ENCODE measurements around the gene SLC37A1.

Gene SLC37A1

DNA sequence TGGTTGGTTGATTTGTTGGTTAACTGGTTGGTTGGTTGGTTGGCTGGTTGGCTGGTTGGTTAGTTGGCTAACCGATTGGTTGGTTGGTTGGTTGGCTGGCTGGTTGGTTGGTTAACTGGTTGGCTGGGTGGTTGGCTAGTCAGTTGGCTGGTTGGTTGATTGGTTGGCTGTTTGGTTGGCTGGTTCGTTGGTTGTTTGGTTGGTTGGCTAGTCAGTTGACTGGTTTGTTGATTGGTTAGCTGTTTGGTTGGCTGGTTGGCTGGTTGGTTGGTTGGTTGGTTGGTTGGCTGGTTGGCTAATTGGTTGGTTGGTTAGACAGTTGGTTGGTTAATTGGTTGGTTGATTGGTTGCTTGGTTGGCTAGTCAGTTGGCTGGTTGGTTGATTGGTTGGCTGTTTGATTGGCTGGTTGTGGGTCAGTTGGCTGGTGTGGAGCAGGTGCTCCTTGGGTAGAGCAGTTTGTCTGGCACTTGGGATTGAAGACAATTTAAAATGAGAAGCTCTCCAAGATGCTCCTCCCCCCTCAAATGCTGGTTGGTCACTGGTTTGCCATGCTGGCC, 24.6 kb upstream of the SLC37A1 start:
- Histone ChIP-seq H3K36me3 (ENCODE audit: control insufficient read depth in 4 of 4, insufficient read depth in 4 of 4, low read length in 3 of 4) (no peaks in the 10 kb centered on the region), H3K9me3 (ENCODE audit: control extremely low read depth in 1 of 5, control insufficient read depth in 4 of 5, insufficient read depth in 2 of 5, low read depth in 1 of 5, low read length in 4 of 5) (no peaks in the 10 kb centered on the region), H3K27me3 (replicated peaks in 2 of 5; ENCODE audit: control insufficient read depth in 4 of 5, insufficient read depth in 5 of 5, low read length in 4 of 5) (no peaks in the 10 kb centered on the region), H3K4me1 (ENCODE audit: control extremely low read depth in 1 of 4, control insufficient read depth in 4 of 4, insufficient read depth in 4 of 4, low read length in 3 of 4) (peaks cover 26 to 80% (median 44%) of the 10 kb centered on the region in 4 experiments), H3K4me3 (ENCODE audit: control insufficient read depth in 1 of 7, extremely low read depth in 1 of 7, insufficient read depth in 4 of 7, low read depth in 2 of 7, low read length in 6 of 7) (no peak overlapping the region), H3K27ac (ENCODE audit: insufficient read depth in 1 of 2, low read depth in 1 of 2, low read length in 2 of 2, poor library complexity in 1 of 2, severe bottlenecking in 2 of 2) (no peak overlapping the region)
- ChIA-PET POLR2A (no interaction called here), CTCF (interaction anchor here (2.4 to 2.5 kb wide), 2 partner anchors 21 to 25 kb away, joined by 12 read pairs; no protein-coding TSS in a partner anchor)
- DNase-seq = no peak
- WGBS (ENCODE audit: insufficient coverage) = no CpG with 5 or more reads among the region's 2 CpGs

DNA sequence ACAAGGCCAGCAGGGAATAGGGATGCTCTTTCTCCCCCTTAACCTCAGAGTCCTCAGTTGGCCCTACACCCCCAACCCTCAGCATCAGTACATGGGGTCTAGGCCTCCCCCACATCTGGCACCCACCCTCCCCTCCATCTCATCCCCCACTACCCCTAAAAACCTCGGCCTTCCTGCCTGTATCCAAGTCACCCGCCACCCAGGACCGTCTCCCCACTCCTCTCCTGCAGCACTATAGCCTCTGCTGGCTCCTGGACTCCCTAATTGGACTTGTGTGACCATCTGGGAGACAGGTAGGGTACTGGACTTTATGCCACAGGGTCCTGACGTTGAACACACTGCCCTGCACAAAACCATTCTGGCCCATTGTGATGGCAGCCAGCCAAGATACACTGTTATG, 23.7 kb upstream of the SLC37A1 start:
- CTCF ChIA-PET = interaction anchor here (1.1 to 2.4 kb wide), 2 partner anchors 22 kb away, joined by 4 to 12 read pairs; no protein-coding TSS in a partner anchor
- Histone ChIP-seq H3K4me3 (ENCODE audit: control insufficient read depth in 1 of 7, extremely low read depth in 1 of 7, insufficient read depth in 4 of 7, low read depth in 2 of 7, low read length in 6 of 7) (no peak overlapping the region), H3K9me3 (ENCODE audit: control extremely low read depth in 1 of 5, control insufficient read depth in 4 of 5, insufficient read depth in 2 of 5, low read depth in 1 of 5, low read length in 4 of 5) (no peaks in the 10 kb centered on the region), H3K4me1 (ENCODE audit: control extremely low read depth in 1 of 4, control insufficient read depth in 4 of 4, insufficient read depth in 4 of 4, low read length in 3 of 4) (peaks cover 19 to 71% (median 42%) of the 10 kb centered on the region in 4 experiments), H3K27ac (ENCODE audit: insufficient read depth in 1 of 2, low read depth in 1 of 2, low read length in 2 of 2, poor library complexity in 1 of 2, severe bottlenecking in 2 of 2) (no peak overlapping the region), H3K36me3 (ENCODE audit: control insufficient read depth in 4 of 4, insufficient read depth in 4 of 4, low read length in 3 of 4) (no peaks in the 10 kb centered on the region), H3K27me3 (replicated peaks in 2 of 5; ENCODE audit: control insufficient read depth in 4 of 5, insufficient read depth in 5 of 5, low read length in 4 of 5) (no peaks in the 10 kb centered on the region)
- no peak for DNase-seq
- WGBS (ENCODE audit: insufficient coverage) = 100% methylated on average over 2 of the region's 4 CpGs
- POLR2A ChIA-PET = no interaction called here

DNA sequence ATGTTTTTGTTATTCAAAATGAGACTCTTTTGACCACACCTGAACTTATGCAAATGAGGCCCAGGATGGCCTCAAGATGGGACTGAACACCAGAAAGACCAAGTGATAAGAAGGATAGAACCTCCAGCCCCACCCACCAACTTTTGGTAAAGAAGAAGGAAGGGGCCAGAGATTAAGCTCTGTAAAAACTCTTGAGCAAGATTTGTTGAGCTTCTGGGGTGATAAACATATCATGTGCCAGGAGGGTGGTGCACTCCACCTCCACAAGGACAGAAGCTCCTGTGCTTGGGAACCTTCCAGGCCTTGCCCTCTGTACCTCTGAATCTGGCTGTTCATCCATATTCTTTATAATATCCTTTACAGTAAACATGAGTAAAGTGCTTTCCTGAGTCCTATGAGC, 22.9 kb upstream of the SLC37A1 start:
- CTCF ChIA-PET = interaction anchor here (1.1 to 2.4 kb wide), 2 partner anchors 22 to 23 kb away, joined by 4 to 12 read pairs; no protein-coding TSS in a partner anchor

DNA sequence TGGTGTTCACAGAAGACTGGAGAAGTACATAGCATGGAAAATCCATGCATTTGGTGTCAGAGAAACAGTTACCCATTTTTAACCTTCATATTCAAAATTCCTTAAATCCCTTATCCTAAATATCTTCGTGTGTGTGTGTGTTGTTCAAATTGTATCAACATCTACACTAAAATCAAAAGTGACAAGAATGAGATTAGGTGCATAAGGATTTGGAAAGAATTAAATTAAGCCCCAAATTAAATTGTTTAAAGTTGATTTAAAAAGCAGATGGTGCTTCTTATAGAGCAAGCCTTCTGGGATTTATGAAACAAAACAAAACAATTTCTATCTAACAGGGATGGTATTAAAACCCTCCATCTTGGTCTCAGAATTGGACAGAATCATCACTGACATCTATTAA, 22.3 kb upstream of the SLC37A1 start:
- Histone ChIP-seq H3K9me3 (ENCODE audit: control extremely low read depth in 1 of 5, control insufficient read depth in 4 of 5, insufficient read depth in 2 of 5, low read depth in 1 of 5, low read length in 4 of 5) (no peaks in the 10 kb centered on the region), H3K27ac (ENCODE audit: insufficient read depth in 1 of 2, low read depth in 1 of 2, low read length in 2 of 2, poor library complexity in 1 of 2, severe bottlenecking in 2 of 2) (no peak overlapping the region), H3K36me3 (ENCODE audit: control insufficient read depth in 4 of 4, insufficient read depth in 4 of 4, low read length in 3 of 4) (no peaks in the 10 kb centered on the region), H3K4me3 (ENCODE audit: control insufficient read depth in 1 of 7, extremely low read depth in 1 of 7, insufficient read depth in 4 of 7, low read depth in 2 of 7, low read length in 6 of 7) (no peak overlapping the region), H3K4me1 (ENCODE audit: control extremely low read depth in 1 of 4, control insufficient read depth in 4 of 4, insufficient read depth in 4 of 4, low read length in 3 of 4) (peaks cover 16 to 68% (median 39%) of the 10 kb centered on the region in 4 experiments), H3K27me3 (replicated peaks in 2 of 5; ENCODE audit: control insufficient read depth in 4 of 5, insufficient read depth in 5 of 5, low read length in 4 of 5) (no peaks in the 10 kb centered on the region)
- DNase-seq = no peak
- POLR2A ChIA-PET = no interaction called here
- CTCF ChIA-PET = interaction anchor here (2.4 kb wide), 1 partner anchor 23 kb away, joined by 12 read pairs; no protein-coding TSS in a partner anchor
- no CpG with 5 or more reads among the region's 1 CpG for WGBS (ENCODE audit: insufficient coverage)

More for the DNA sequence above, 22.9 kb upstream of the SLC37A1 start:
- Histone ChIP-seq H3K9me3 (ENCODE audit: control extremely low read depth in 1 of 5, control insufficient read depth in 4 of 5, insufficient read depth in 2 of 5, low read depth in 1 of 5, low read length in 4 of 5) (no peaks in the 10 kb centered on the region), H3K4me3 (ENCODE audit: control insufficient read depth in 1 of 7, extremely low read depth in 1 of 7, insufficient read depth in 4 of 7, low read depth in 2 of 7, low read length in 6 of 7) (no peak overlapping the region), H3K27ac (ENCODE audit: insufficient read depth in 1 of 2, low read depth in 1 of 2, low read length in 2 of 2, poor library complexity in 1 of 2, severe bottlenecking in 2 of 2) (no peak overlapping the region), H3K27me3 (replicated peaks in 2 of 5; ENCODE audit: control insufficient read depth in 4 of 5, insufficient read depth in 5 of 5, low read length in 4 of 5) (no peaks in the 10 kb centered on the region), H3K36me3 (ENCODE audit: control insufficient read depth in 4 of 4, insufficient read depth in 4 of 4, low read length in 3 of 4) (no peaks in the 10 kb centered on the region), H3K4me1 (ENCODE audit: control extremely low read depth in 1 of 4, control insufficient read depth in 4 of 4, insufficient read depth in 4 of 4, low read length in 3 of 4) (peaks cover 21 to 71% (median 41%) of the 10 kb centered on the region in 4 experiments)
- POLR2A ChIA-PET = no interaction called here
- no peak for DNase-seq

DNA sequence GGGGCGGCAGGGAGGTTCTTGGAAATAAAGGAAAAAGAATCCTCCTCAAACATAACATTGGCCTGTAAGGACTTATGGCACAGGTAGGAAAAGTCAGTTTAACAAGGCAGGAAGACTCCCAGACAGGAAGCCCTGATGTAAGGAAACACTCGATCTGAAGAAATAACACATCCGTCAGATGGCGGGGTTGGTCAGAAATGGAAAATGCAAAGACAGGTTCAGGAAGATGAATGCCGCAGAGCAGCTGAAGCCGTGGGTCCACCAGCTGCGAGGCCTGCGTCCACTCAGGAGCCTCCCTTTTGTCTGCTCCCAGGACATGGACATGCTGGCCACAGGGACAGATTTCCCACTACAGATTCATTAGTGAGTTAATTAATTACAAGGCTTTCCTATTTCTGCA, 21.5 kb upstream of the SLC37A1 start:
- H3K4me1 ChIP-seq (ENCODE audit: control extremely low read depth in 1 of 4, control insufficient read depth in 4 of 4, insufficient read depth in 4 of 4, low read length in 3 of 4) = peaks cover 16 to 68% (median 37%) of the 10 kb centered on the region in 4 experiments
- no peaks in the 10 kb centered on the region for H3K36me3 ChIP-seq (ENCODE audit: control insufficient read depth in 4 of 4, insufficient read depth in 4 of 4, low read length in 3 of 4)
- peak overlapping the region in 1 of 2 experiments; percentile 55 for H3K27ac ChIP-seq (ENCODE audit: insufficient read depth in 1 of 2, low read depth in 1 of 2, low read length in 2 of 2, poor library complexity in 1 of 2, severe bottlenecking in 2 of 2)
- peak overlapping the region in 1 of 7 experiments; percentile 40 for H3K4me3 ChIP-seq (ENCODE audit: control insufficient read depth in 1 of 7, extremely low read depth in 1 of 7, insufficient read depth in 4 of 7, low read depth in 2 of 7, low read length in 6 of 7)
- CTCF ChIA-PET = interaction anchor here (1.3 to 2.2 kb wide), 4 partner anchors 18 to 45 kb away, joined by 5 to 12 read pairs (median 7); no protein-coding TSS in a partner anchor
- H3K9me3 ChIP-seq (ENCODE audit: control extremely low read depth in 1 of 5, control insufficient read depth in 4 of 5, insufficient read depth in 2 of 5, low read depth in 1 of 5, low read length in 4 of 5) = no peaks in the 10 kb centered on the region
- POLR2A ChIA-PET = no interaction called here
- no peaks in the 10 kb centered on the region for H3K27me3 ChIP-seq (replicated peaks in 2 of 5; ENCODE audit: control insufficient read depth in 4 of 5, insufficient read depth in 5 of 5, low read length in 4 of 5)
- DNase-seq = peak in 2 of 3 donors; percentile 40 to 54
- 0% methylated on average over 5 of the region's 8 CpGs for WGBS (ENCODE audit: insufficient coverage)

DNA sequence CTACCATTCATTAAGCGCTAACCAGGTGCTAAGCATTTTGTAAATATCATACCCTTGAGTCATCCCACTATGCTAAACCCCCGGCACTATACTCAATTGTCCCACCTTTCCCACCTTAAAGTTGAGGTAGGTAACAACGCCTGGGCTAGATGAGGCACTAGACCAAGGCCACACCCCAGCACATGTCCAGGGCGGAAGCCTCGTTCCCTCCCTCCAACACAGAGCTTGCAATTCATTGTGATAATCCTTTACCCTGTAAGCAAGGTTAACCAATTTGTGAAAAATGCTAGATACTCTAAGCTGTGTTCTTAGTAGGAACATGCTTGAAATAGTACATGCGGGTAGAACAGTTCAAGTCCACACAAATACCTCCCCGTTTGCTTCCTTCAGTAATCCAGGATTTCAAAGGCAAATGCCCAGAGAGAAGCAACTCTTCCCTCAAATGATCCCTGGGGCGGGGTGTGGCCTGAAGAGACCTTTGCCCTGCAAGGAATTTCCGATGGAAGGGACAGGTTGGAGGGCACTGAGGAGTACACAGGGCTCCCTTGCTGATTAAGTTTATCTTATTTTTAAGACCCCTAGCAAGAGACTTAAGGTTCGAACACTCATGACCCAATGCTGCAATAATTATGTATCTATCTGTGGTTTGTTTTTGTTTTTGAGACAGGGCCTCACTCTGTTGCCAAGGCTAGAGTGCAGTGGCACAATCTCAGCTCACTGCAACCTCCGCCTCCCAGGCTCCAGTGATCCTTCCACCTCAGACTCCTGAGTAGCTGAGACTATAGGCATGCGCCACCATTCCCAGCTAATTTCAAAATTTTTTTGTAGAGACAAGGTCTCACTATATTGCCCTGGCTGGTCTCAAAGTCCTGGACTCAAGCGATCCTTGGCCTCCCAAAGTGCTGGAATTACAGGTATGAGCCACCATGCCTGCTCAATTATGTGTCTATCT, 20.3 kb upstream of the SLC37A1 start:
- no peak overlapping the region for H3K4me3 ChIP-seq (ENCODE audit: control insufficient read depth in 1 of 7, extremely low read depth in 1 of 7, insufficient read depth in 4 of 7, low read depth in 2 of 7, low read length in 6 of 7)
- CTCF ChIA-PET = interaction anchor here (0.9 to 2.2 kb wide), 6 partner anchors 17 to 43 kb away, joined by 3 to 12 read pairs (median 5); no protein-coding TSS in a partner anchor
- H3K27me3 ChIP-seq (replicated peaks in 2 of 5; ENCODE audit: control insufficient read depth in 4 of 5, insufficient read depth in 5 of 5, low read length in 4 of 5) = no peaks in the 10 kb centered on the region
- H3K9me3 ChIP-seq (ENCODE audit: control extremely low read depth in 1 of 5, control insufficient read depth in 4 of 5, insufficient read depth in 2 of 5, low read depth in 1 of 5, low read length in 4 of 5) = no peaks in the 10 kb centered on the region
- H3K4me1 ChIP-seq (ENCODE audit: control extremely low read depth in 1 of 4, control insufficient read depth in 4 of 4, insufficient read depth in 4 of 4, low read length in 3 of 4) = peaks cover 16 to 63% (median 37%) of the 10 kb centered on the region in 4 experiments
- H3K36me3 ChIP-seq (ENCODE audit: control insufficient read depth in 4 of 4, insufficient read depth in 4 of 4, low read length in 3 of 4) = no peaks in the 10 kb centered on the region
- DNase-seq = no peak
- POLR2A ChIA-PET = no interaction called here
- no peak overlapping the region for H3K27ac ChIP-seq (ENCODE audit: insufficient read depth in 1 of 2, low read depth in 1 of 2, low read length in 2 of 2, poor library complexity in 1 of 2, severe bottlenecking in 2 of 2)
- WGBS (ENCODE audit: insufficient coverage) = 92% methylated on average over 12 of the region's 13 CpGs

Measured in common myeloid progenitor, CD34-positive (primary cell).